Measurements from ENCODE around the gene HPCAL1.

The HPCAL1 gene

GRCh38 chr2:10357193-10358169 lies 54.8 kb downstream of the HPCAL1 start:
- no peak for DNase-seq

- no peak for DNase-seq
Observed at GRCh38 chr2:10359246-10359645, 56.5 kb downstream of the HPCAL1 start.

- no peak for DNase-seq
Observed at GRCh38 chr2:10359731-10360329, 57.1 kb downstream of the HPCAL1 start.

GRCh38 chr2:10360460-10360849 lies 57.8 kb downstream of the HPCAL1 start:
- DNase-seq, result no peak

- DNase-seq, result peak; percentile 17 to 59
Observed at GRCh38 chr2:10360850-10361588, 58.3 kb downstream of the HPCAL1 start.

GRCh38 chr2:10362096-10362897 lies 59.6 kb downstream of the HPCAL1 start:
- no peak for DNase-seq

GRCh38 chr2:10362898-10363454 lies 60.3 kb downstream of the HPCAL1 start:
- no peak for DNase-seq

GRCh38 chr2:10363861-10364610 lies 61.3 kb downstream of the HPCAL1 start:
- no peak for DNase-seq

- DNase-seq, result no peak
Observed at GRCh38 chr2:10365412-10365811, 62.7 kb downstream of the HPCAL1 start.

- peak; percentile 55 to 84 for DNase-seq
Observed at GRCh38 chr2:10366601-10367270, 64.0 kb downstream of the HPCAL1 start.

- no peak for DNase-seq
Observed at GRCh38 chr2:10367472-10368439, 65.1 kb downstream of the HPCAL1 start.

GRCh38 chr2:10368491-10369231 lies 66.0 kb downstream of the HPCAL1 start:
- DNase-seq, result no peak

- no peak for DNase-seq
Observed at GRCh38 chr2:10369269-10370255, 66.9 kb downstream of the HPCAL1 start.

- no peak for DNase-seq
Observed at GRCh38 chr2:10370390-10370789, 67.7 kb downstream of the HPCAL1 start.

- no peak for DNase-seq
Observed at GRCh38 chr2:10370895-10371294, 68.2 kb downstream of the HPCAL1 start.

- no peak for DNase-seq
Observed at GRCh38 chr2:10371441-10372196, 68.9 kb downstream of the HPCAL1 start.

Data from NCI-H524 (cell line).